Activated effector memory CD4-positive, alpha-beta T cell treated with Interleukin-2 at 50 U/mL for 16 hours (primary cell): Measurements from ENCODE around the gene PSTK.

Source experiments
- DNase-seq: peaks from one replicate; pipeline ENCODE4 v3.0.0-alpha.2; 2020

Gene PSTK

DNA sequence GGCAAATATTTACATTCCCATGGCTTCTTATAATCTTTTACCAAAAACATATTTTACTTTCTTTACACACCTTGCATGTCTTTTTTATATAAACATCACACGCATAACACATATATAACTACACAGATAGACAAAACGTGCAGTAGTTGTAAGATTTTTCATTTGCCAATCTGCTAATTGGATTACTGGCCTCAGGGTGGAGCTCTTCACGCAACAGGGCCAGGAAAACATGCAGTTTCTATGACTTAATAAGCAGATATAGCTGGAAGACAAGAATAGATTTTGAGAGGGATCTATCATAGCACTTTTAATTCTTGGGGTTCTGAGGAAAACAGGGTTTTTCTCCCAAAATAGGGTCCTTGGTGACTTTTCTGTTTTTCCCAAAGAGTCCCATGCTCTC lies 41.3 kb downstream of the PSTK start:
- DNase-seq = no peak

GRCh38 chr10:123024540-123024939 lies 44.3 kb downstream of the PSTK start:
- DNase-seq = no peak

DNA sequence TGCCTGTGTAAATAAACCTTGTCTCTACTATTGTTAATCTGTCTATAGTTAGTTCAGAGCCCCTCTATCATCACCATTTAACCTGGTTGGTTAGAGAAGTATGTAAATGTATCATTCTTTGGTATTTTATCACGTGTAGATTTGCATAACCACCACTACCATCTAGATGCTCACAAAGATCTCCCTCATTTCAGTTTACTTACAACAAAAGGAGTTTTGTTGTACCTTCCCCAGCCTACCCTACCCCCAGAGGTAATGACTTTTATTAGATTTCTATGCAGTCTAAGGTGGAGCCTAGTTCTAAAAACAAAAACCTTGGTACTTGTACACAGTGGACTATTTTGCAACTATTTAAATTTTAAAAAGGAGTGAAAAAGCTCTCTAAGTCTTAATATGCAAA lies 46.1 kb downstream of the PSTK start:
- DNase-seq = no peak

GRCh38 chr10:123027861-123028260 lies 47.7 kb downstream of the PSTK start:
- no peak for DNase-seq

- no peak for DNase-seq
These were observed 50.9 kb downstream of the PSTK start for GRCh38 chr10:123031124-123031523.

- no peak for DNase-seq
These were observed 54.1 kb downstream of the PSTK start for GRCh38 chr10:123034332-123034731.

DNA sequence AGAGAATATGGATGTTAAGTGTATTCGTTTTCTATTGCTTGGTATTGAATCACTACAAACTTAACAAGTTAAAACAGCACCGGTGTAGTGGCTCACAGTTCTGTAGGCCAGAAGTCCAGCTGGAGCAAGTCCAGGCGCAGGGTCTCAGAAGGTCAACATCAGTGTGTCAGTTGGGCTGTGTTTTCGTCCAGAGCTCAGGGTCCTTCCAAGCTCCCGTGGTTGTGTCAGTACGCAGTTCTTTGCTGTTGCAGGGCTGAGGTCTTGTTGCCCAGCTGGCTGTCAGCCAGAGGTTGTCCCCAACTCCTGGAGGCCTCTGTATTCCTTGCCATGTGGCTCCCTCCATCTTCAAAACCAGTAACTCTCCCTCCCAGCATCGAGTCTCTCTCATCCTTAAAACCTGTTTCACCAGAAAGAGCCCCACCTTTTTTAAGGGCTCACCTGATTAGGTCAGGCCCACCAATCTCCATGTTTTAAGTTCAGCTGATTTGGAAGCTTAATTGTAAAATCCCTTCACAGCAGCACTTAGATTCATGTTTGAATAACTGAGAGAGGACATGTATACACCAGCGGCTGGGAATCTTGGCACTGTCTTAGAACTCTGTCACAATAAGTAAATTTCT lies 55.4 kb downstream of the PSTK start:
- no peak for DNase-seq

DNA sequence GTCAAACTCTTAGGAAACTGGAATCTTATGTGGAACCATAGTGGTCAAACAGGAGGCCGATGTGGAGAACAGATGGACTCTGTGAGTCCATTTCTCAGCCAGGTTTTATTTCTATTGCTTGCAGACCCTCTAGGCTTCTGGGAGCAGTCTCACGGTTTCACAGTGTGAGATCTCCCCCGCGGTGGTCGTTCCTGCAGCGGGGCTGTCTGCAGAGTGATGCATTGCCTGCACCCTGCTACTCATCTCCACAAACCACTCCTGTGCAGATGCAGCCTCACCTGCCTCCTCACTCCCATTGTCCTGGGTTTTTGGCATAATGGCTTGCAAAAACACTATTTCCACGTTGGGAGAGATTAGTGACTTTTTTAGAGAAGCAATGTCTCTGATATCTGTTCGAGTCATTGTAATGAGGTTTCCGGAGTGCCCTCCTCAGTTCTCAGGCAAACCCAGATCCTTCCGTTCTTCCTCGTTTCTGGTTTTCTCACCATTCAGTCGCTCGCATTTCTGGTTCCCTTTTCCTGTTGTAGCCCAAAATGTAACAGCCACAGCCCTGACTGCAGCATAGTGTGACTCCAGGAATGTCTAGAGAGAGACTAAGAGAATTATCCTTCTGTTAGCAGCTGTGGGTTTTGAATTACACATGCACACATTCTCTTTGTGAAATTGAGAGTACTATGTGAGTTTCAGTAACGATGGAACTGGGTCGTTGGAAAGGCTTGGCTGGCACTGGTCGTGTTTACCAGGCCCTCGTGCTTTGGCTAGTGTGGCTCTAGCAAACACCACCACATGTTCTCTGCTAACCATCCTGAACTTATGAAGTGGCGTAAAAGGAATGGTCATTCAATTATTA lies 58.8 kb downstream of the PSTK start:
- DNase-seq = no peak

GRCh38 chr10:123039632-123039930 lies 59.4 kb downstream of the PSTK start:
- DNase-seq = no peak
